Testis (tissue), 3 donors: Measurements from ENCODE around the gene PNPLA6. TPM values are rescaled to one million over a fixed set of nuclear protein-coding genes. Genes with fewer than 3 reads are reported as not detected.

Source experiments
- DNase-seq: peaks from one replicate; pipeline ENCODE4 v3.0.0-alpha.2; 2019
- H3K27ac ChIP-seq, 2 donors: fragments of 200-600 bp; sonication (generic); one replicate each; pipeline ENCODE4 v1.5.1; 2019
- H3K27me3 ChIP-seq: fragments of 200-600 bp; sonication (generic); one replicate; pipeline ENCODE4 v1.5.1; 2019
- H3K36me3 ChIP-seq: fragments of 200-600 bp; sonication (generic); one replicate; pipeline ENCODE4 v1.5.1; 2017; ENCODE audit warnings: low read depth; ENCODE audit errors: missing control alignments
- H3K4me1 ChIP-seq: fragments of 200-600 bp; sonication (generic); one replicate; pipeline ENCODE4 v1.5.1; 2019
- H3K4me3 ChIP-seq, 2 donors: fragments of 200-600 bp; sonication (generic); one replicate each; pipeline ENCODE4 v1.5.1; 2017 to 2019
- H3K9me3 ChIP-seq: fragments of 200-600 bp; sonication (generic); one replicate; pipeline ENCODE4 v1.5.1; 2017
- POLR2A ChIP-seq: fragments of 450-650 bp; IDR thresholded peaks from one replicate; pipeline ENCODE4 v1.6.1; 2017; ENCODE audit warnings: antibody characterized with exemption, mild to moderate bottlenecking, moderate library complexity
- WGBS, 2 donors: methylation state at CpG; one replicate each; pipeline ENCODE4 v1.1.5; 2018; 5-methylcytosine and 5-hydroxymethylcytosine counted together
- intact Hi-C: fragments of 100-400 bp; cut with DNase I; formaldehyde crosslinking; loops from one replicate; pipeline ENCODE4 v1.15.1; 2023; ENCODE audit warnings: low total_unique reads
- polyA plus RNA-seq: library from polyadenylated mRNA; stranded (reverse); fragments of 350-450 nt; fragmentation: Illumina TruSeq; extraction: RNeasy Lipid Tissue Mini Kit (QIAGEN cat#74804); gene quantifications from one replicate; pipeline ENCODE4 v1.2.3, GENCODE V29; 2014; ENCODE audit warnings: low read depth, low replicate concordance; ENCODE audit not compliant: insufficient read depth
- total RNA-seq, 2 donors: library from RNA; depleted of rRNA; stranded (reverse); fragments of >200 nt; gene quantifications; one replicate each; pipeline ENCODE4 v1.2.3, GENCODE V29; 2016
- TF ChIP-seq, protein P1 (sequence below), 3 experiments: fragments of 450-650 bp in 2 of 3; fragments of 200-600 bp in 1 of 3; sonication (generic) in 1 of 3; IDR thresholded peaks; one replicate each; pipeline ENCODE4 v1.5.1; 2016 to 2019; ENCODE audit warnings: antibody characterized with exemption in 3 of 3, mild to moderate bottlenecking in 2 of 3, moderate library complexity in 1 of 3

Gene PNPLA6
- total and polyA plus RNA-seq, 3 donors from 2014 or later: 109 to 153 (median 143) TPM

GRCh38 chr19:7521551-7522071 is 13.9 kb upstream of the PNPLA6 start:
- Histone ChIP-seq H3K36me3 (no peaks in the 10 kb centered on the region), H3K27me3 (no peaks in the 10 kb centered on the region), H3K4me1 (peaks cover 13% of the 10 kb centered on the region), H3K4me3 (no peak overlapping the region), H3K27ac (peak overlapping the region; percentile 10 to 62), H3K9me3 (no peaks in the 10 kb centered on the region)
- WGBS, 2 donors: 38 to 43% methylated on average over 10 of the region's 10 CpGs
- intact Hi-C loops: no loop called here
- DNase-seq: no peak
- TF ChIP-seq POLR2A: no peak
- TF ChIP-seq, protein P1, sequence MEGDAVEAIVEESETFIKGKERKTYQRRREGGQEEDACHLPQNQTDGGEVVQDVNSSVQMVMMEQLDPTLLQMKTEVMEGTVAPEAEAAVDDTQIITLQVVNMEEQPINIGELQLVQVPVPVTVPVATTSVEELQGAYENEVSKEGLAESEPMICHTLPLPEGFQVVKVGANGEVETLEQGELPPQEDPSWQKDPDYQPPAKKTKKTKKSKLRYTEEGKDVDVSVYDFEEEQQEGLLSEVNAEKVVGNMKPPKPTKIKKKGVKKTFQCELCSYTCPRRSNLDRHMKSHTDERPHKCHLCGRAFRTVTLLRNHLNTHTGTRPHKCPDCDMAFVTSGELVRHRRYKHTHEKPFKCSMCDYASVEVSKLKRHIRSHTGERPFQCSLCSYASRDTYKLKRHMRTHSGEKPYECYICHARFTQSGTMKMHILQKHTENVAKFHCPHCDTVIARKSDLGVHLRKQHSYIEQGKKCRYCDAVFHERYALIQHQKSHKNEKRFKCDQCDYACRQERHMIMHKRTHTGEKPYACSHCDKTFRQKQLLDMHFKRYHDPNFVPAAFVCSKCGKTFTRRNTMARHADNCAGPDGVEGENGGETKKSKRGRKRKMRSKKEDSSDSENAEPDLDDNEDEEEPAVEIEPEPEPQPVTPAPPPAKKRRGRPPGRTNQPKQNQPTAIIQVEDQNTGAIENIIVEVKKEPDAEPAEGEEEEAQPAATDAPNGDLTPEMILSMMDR (IDR thresholded peaks at IDR 0.05): no peak

DNA sequence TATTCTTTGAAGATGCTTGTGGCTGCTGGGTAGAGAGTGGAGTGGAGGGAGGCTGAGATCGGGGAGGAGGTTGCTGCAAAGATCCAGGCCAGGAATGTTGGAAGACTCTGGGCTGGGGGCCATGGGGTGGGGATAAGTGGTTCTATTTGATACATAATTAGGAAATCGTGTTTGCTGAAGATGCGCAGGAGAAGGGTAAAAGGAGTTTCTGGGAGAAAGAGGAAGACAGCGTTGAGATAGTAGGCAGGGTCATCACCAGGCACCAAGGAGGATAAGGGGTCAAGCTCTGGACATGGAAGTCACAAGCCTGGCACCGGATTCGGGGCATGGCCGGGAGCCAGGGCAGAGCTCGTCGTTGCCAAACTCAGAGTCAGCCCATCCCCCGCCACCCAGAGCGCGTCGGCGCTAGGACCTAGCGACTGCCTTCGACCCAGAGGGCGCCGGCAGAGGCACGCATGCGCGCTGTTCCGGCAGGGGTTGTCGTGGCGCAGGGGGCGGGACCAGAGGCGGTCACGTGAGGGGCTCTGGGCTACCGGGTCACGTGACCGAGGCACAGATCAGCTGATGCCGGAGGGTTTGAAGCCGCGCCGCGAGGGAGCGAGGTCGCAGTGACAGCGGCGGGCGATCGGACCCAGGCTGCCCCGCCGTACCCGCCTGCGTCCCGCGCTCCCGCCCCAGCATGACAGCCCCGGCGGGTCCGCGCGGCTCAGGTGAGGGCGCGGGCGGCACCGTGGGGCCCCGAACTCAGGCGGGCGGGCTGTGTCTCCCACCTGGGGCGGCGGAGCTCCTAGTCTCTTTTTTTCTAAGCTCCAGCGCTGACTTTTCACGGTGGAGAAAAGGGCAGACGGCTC is 13.2 kb upstream of the PNPLA6 start, which contains the start of gene MCOLN1:
MCOLN1 (plus strand) TSS at position 553 of the 851 bp plus-strand sequence; CDS start at position 680, 127 bp downstream.
- peak; percentile 99 for DNase-seq
- 1% methylated on average over 19 to 64 of the region's 65 CpGs for WGBS, 2 donors
- H3K4me1 ChIP-seq: peaks cover 13% of the 10 kb centered on the region
- TF ChIP-seq, protein P1 (IDR thresholded peaks at IDR 0.05): peak in 2 of 3 experiments; percentile 48 to 54
- TF ChIP-seq POLR2A: no peak
- intact Hi-C loops: no loop called here
- no peaks in the 10 kb centered on the region for H3K9me3 ChIP-seq
- H3K4me3 ChIP-seq: peak within 1 kb of the TSS; percentile 62 to 78
- H3K36me3 ChIP-seq: no peaks in the 10 kb centered on the region
- no peaks in the 10 kb centered on the region for H3K27me3 ChIP-seq
- peak within 1 kb of the TSS; percentile 10 to 62 for H3K27ac ChIP-seq

DNA sequence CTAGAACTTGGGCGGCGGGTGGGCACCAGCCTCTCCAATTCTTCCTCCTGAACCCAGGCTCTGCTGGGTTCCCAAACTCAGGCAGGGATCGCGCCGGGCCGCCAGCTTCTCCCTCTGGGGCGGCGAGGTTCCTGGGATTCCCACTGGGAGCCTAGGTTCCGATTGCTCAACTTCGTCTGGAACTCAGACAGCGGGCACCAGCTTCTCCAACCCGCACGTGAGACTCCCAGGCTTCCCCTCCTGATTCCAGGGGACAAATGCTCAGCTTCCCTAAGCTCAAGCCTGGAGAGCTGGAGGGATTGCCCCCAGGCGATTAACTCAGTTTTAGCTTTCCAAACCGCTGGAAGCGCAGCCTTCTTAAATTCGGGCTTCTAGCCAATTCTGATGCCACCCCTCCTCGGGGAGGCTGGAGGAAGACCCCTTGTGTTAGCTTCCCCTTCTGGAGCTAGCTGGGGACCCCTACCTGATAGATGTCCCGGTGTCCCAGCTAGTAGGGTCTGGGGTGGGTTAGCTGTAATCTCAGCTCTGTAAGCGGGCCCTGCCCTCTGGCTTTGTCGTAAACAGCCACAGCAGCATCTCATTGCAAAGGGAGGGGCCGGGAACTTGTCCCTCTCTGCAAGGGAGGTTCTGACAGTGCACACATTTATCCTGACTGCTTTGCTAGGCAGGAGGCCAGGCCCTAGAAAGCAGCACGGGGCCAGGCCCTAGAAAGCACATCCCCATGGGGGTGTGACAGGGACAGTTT is 12.4 kb upstream of the PNPLA6 start:
- no peak overlapping the region for H3K27ac ChIP-seq
- H3K9me3 ChIP-seq: no peaks in the 10 kb centered on the region
- no peaks in the 10 kb centered on the region for H3K27me3 ChIP-seq
- no peak for DNase-seq
- WGBS, 2 donors: 1 to 3% methylated on average over 15 to 23 of the region's 23 CpGs
- intact Hi-C loops: no loop called here
- TF ChIP-seq POLR2A: no peak
- TF ChIP-seq, protein P1 (IDR thresholded peaks at IDR 0.05): no peak
- no peaks in the 10 kb centered on the region for H3K36me3 ChIP-seq
- H3K4me3 ChIP-seq: peak overlapping the region; percentile 62 to 78
- H3K4me1 ChIP-seq: peaks cover 13% of the 10 kb centered on the region

DNA sequence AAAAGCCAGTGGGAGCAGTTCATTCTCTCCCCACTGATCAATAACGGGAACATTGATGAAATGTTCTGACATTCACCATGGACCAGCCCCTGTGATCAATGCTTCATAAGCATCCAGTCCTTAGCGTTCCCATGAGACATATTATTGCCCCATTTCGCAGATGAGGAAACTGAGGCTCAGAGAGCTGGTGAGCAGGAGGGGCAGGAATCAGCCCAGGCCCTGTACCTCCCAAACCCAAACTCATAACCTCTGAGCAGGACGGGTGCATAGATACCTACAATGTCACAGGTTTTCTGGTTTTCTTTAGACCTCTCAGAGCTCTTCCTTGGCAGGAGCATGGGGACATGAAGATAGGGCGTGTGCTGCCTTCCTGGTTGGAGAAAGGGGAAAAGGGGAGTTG is 11.0 kb upstream of the PNPLA6 start:
- Histone ChIP-seq H3K27ac (no peak overlapping the region), H3K4me3 (no peak overlapping the region), H3K9me3 (no peaks in the 10 kb centered on the region), H3K4me1 (peaks cover 13% of the 10 kb centered on the region), H3K27me3 (no peaks in the 10 kb centered on the region), H3K36me3 (no peaks in the 10 kb centered on the region)
- no peak for DNase-seq
- TF ChIP-seq, protein P1 (IDR thresholded peaks at IDR 0.05): no peak
- intact Hi-C loops: no loop called here
- 81 to 98% methylated on average over 5 of the region's 5 CpGs for WGBS, 2 donors
